Natural killer cell (primary cell): ENCODE results near the gene ZNF618. TPM values are rescaled to one million over a fixed set of nuclear protein-coding genes. Genes with fewer than 3 reads are reported as not detected.

Source experiments
- ATAC-seq, 3 donors: fragments of 150-1000 bp in 2 of 3; fragments of 200-7000 bp in 1 of 3; cut with Tn5 transposase; 1 replicate in 1 of 3; 2 replicates in 2 of 3; pipeline ENCODE4 v1.10.0; 2021; ENCODE audit warnings: mild to moderate bottlenecking in 2 of 3, moderate library complexity in 2 of 3
- DNase-seq, 2 donors: peaks; one replicate each; pipeline versions ENCODE4 v3.0.0 to v3.0.0-alpha.2; 2013 to 2021; ENCODE audit warnings: mixed read lengths in 1 of 2
- H3K27ac ChIP-seq: one replicate; pipeline ENCODE4 v1.5.1; 2013; ENCODE audit warnings: mild to moderate bottlenecking, low read length
- H3K27me3 ChIP-seq: one replicate; pipeline ENCODE4 v1.6.1; 2013; ENCODE audit warnings: low read length; ENCODE audit not compliant: control insufficient read depth, insufficient read depth
- H3K36me3 ChIP-seq: one replicate; pipeline ENCODE4 v1.6.1; 2013; ENCODE audit warnings: low read length; ENCODE audit not compliant: control insufficient read depth, insufficient read depth
- H3K4me1 ChIP-seq: one replicate; pipeline ENCODE4 v1.6.1; 2013; ENCODE audit warnings: low read length; ENCODE audit not compliant: control insufficient read depth, insufficient read depth
- H3K4me3 ChIP-seq: one replicate; pipeline ENCODE4 v1.5.1; 2013; ENCODE audit warnings: low read length
- H3K9me3 ChIP-seq: one replicate; pipeline ENCODE4 v1.6.1; 2013; ENCODE audit warnings: low read length; ENCODE audit not compliant: control insufficient read depth, insufficient read depth
- H3K27ac Mint-ChIP-seq, 2 donors: one replicate each; pipeline ENCODE4 v1.8.0; 2022; ENCODE audit warnings: mild to moderate bottlenecking in 2 of 2, mixed read lengths in 2 of 2, moderate library complexity in 1 of 2
- H3K27me3 Mint-ChIP-seq, 2 donors: one replicate each; pipeline ENCODE4 v1.8.0; 2022; ENCODE audit warnings: low read depth in 2 of 2, mixed read lengths in 2 of 2
- H3K36me3 Mint-ChIP-seq: one replicate; pipeline ENCODE4 v1.8.0; 2022; ENCODE audit warnings: mixed read lengths
- H3K4me1 Mint-ChIP-seq, 2 donors: one replicate each; pipeline ENCODE4 v1.8.0; 2022; ENCODE audit warnings: mixed read lengths in 2 of 2
- H3K4me3 Mint-ChIP-seq: one replicate; pipeline ENCODE4 v1.8.0; 2022; ENCODE audit warnings: mild to moderate bottlenecking, moderate library complexity, mixed read lengths
- H3K9me3 Mint-ChIP-seq, 2 donors: one replicate each; pipeline ENCODE4 v1.8.0; 2022; ENCODE audit warnings: mixed read lengths in 2 of 2
- CTCF ChIP-seq: fragments of 200-600 bp; IDR thresholded peaks from one replicate; pipeline ENCODE4 v1.8.0; 2022; ENCODE audit warnings: antibody characterized with exemption
- WGBS: methylation state at CpG from one replicate; pipeline ENCODE4 v1.1.7; 2013; ENCODE audit warnings: missing lambda C conversion rate; ENCODE audit not compliant: insufficient coverage; 5-methylcytosine and 5-hydroxymethylcytosine counted together
- intact Hi-C: fragments of 100-400 bp; cut with micrococcal nuclease; formaldehyde crosslinking; loops from one replicate; pipeline ENCODE4 v1.14.2; 2022
- total RNA-seq, 4 donors: library from RNA; stranded (reverse); fragments of 120-200 nt in 1 of 4; gene quantifications; one replicate each; pipeline versions ENCODE4 v1.2.3 to v1.2.4, GENCODE V29; 2013 to 2022

Gene ZNF618
- total RNA-seq, 3 donors from 2014 or later (not counting 1 experiment from before 2014, with no cell fraction given) = 9.2 to 10.7 (median 10.0) TPM

GRCh38 chr9:113911850-113912557 lies 35.9 kb downstream of the ZNF618 start:
- no peak overlapping the region for H3K4me3 Mint-ChIP-seq
- no peaks in the 10 kb centered on the region for H3K27me3 Mint-ChIP-seq
- DNase-seq (no peak), ATAC-seq (no peak)
- H3K9me3 ChIP-seq = no peaks in the 10 kb centered on the region
- H3K4me3 ChIP-seq = no peak overlapping the region
- no peaks in the 10 kb centered on the region for H3K27me3 ChIP-seq
- H3K36me3 Mint-ChIP-seq = no peaks in the 10 kb centered on the region
- H3K27ac ChIP-seq = no peak overlapping the region
- H3K4me1 ChIP-seq = no peaks in the 10 kb centered on the region
- intact Hi-C loops = no loop called here
- WGBS = 92% methylated on average over 6 of the region's 6 CpGs
- no peak for TF ChIP-seq CTCF
- H3K27ac Mint-ChIP-seq = no peak overlapping the region
- no peaks in the 10 kb centered on the region for H3K9me3 Mint-ChIP-seq
- peaks cover 0 to 12% of the 10 kb centered on the region in 2 donors for H3K4me1 Mint-ChIP-seq
- H3K36me3 ChIP-seq = no peaks in the 10 kb centered on the region

GRCh38 chr9:113912816-113913215 lies 36.7 kb downstream of the ZNF618 start:
- no peak overlapping the region for H3K4me3 Mint-ChIP-seq
- WGBS = 90% methylated on average over 8 of the region's 8 CpGs
- Histone ChIP-seq H3K4me1 (no peaks in the 10 kb centered on the region), H3K4me3 (no peak overlapping the region), H3K27ac (no peak overlapping the region), H3K9me3 (no peaks in the 10 kb centered on the region), H3K36me3 (no peaks in the 10 kb centered on the region), H3K27me3 (no peaks in the 10 kb centered on the region)
- H3K27me3 Mint-ChIP-seq = no peaks in the 10 kb centered on the region
- H3K27ac Mint-ChIP-seq = no peak overlapping the region
- ATAC-seq = no peak
- H3K4me1 Mint-ChIP-seq = peaks cover 0 to 12% of the 10 kb centered on the region in 2 donors
- no peak for DNase-seq
- no peaks in the 10 kb centered on the region for H3K9me3 Mint-ChIP-seq
- H3K36me3 Mint-ChIP-seq = no peaks in the 10 kb centered on the region
- TF ChIP-seq CTCF = no peak
- intact Hi-C loops = no loop called here

GRCh38 chr9:113913426-113914195 lies 37.5 kb downstream of the ZNF618 start:
- Mint-ChIP-seq H3K36me3 (no peaks in the 10 kb centered on the region), H3K9me3 (no peaks in the 10 kb centered on the region), H3K27ac (no peak overlapping the region), H3K4me1 (peaks cover 0 to 12% of the 10 kb centered on the region in 2 donors), H3K4me3 (no peak overlapping the region), H3K27me3 (no peaks in the 10 kb centered on the region)
- no peaks in the 10 kb centered on the region for H3K27me3 ChIP-seq
- intact Hi-C loops = no loop called here
- TF ChIP-seq CTCF = no peak
- ATAC-seq (no peak), DNase-seq (no peak)
- H3K4me1 ChIP-seq = no peaks in the 10 kb centered on the region
- no peaks in the 10 kb centered on the region for H3K9me3 ChIP-seq
- H3K27ac ChIP-seq = no peak overlapping the region
- no peaks in the 10 kb centered on the region for H3K36me3 ChIP-seq
- whole genome bisulfite sequencing = 89% methylated on average over 5 of the region's 5 CpGs
- H3K4me3 ChIP-seq = no peak overlapping the region
